HepG2 (cell line): ENCODE measurements around the gene SMC6. TPM values are rescaled to one million over a fixed set of nuclear protein-coding genes. Genes with fewer than 3 reads are reported as not detected.

Source experiments
- ATAC-seq: fragments of 200-7000 bp; cut with Tn5 transposase; 3 replicates; pipeline ENCODE4 v1.9.1; 2020; ENCODE audit warnings: mild to moderate bottlenecking, moderate library complexity
- BruUV-seq: library from RNA; stranded (reverse); fragments of 400-500 nt; replicated peaks from 2 replicates; lab custom pipeline; 2021; lab: Mats Ljungman, UMichigan
- CTCF ChIA-PET: fragments of 300-600 bp; formaldehyde crosslinking; extraction: SDS; loops from one replicate; lab custom pipeline; 2021; ENCODE audit warnings: low total read pairs, inconsistent platforms, low intra/inter-chr PET ratio; lab: Yijun Ruan, JAX
- POLR2A ChIA-PET: fragments of 350-600 bp; sonication (Branson Sonifier 250); formaldehyde crosslinking; loops from one replicate; lab custom pipeline; 2020; ENCODE audit warnings: antibody characterized with exemption, inconsistent platforms; lab: Yijun Ruan, JAX
- DNase-seq: peaks from one replicate; pipeline ENCODE4 v3.0.0-alpha.2; 2015; ENCODE audit warnings: low spot score
- FAIRE-seq: peaks from 3 replicates; lab custom pipeline; 2011; peaks lifted over from hg19 to GRCh38; lab: Jason Lieb, UNC
- H2AFZ ChIP-seq: one replicate; pipeline ENCODE4 v1.6.1; 2011; ENCODE audit warnings: low read length, inconsistent platforms
- H3K27ac ChIP-seq: fragments of 300-600 bp; 3 replicates; pipeline ENCODE4 v1.8.0; 2011; ENCODE audit warnings: mixed run types, mild to moderate bottlenecking, mixed read lengths, low read length, inconsistent platforms; ENCODE audit not compliant: insufficient read depth; ENCODE audit errors: extremely low read length
- H3K27me3 ChIP-seq, 2 experiments: fragments of 200-600 bp in 1 of 2; 2 replicates in 1 of 2; 3 replicates in 1 of 2; pipeline versions ENCODE4 v1.6.0 to v1.8.0; 2011; ENCODE audit warnings: low read length in 2 of 2, mild to moderate bottlenecking in 2 of 2, moderate library complexity in 2 of 2, inconsistent platforms in 1 of 2; ENCODE audit not compliant: insufficient read depth in 2 of 2, control insufficient read depth in 1 of 2
- H3K36me3 ChIP-seq, 2 experiments: fragments of 200-600 bp in 1 of 2; replicated peaks in 1 of 2; 2 replicates in 1 of 2; 3 replicates in 1 of 2; pipeline versions ENCODE4 v1.5.1 to v1.8.0; 2011; ENCODE audit warnings: low read length in 2 of 2, inconsistent platforms in 1 of 2; ENCODE audit not compliant: insufficient read depth in 2 of 2, control insufficient read depth in 1 of 2
- H3K4me1 ChIP-seq: 2 replicates; pipeline ENCODE4 v1.5.1; 2012; ENCODE audit warnings: low read length, inconsistent platforms; ENCODE audit not compliant: insufficient read depth
- H3K4me2 ChIP-seq: 2 replicates; pipeline ENCODE4 v1.6.0; 2011; ENCODE audit warnings: low read depth, low read length, inconsistent platforms
- H3K4me3 ChIP-seq, 3 experiments: fragments of 200-600 bp in 1 of 3; sonication (generic), shearing (Covaris generic) in 1 of 3; replicated peaks in 1 of 3; 2 replicates each; pipeline ENCODE4 v1.5.1; 2011 to 2016; ENCODE audit warnings: low read length in 3 of 3, inconsistent platforms in 2 of 3, low read depth in 2 of 3, mild to moderate bottlenecking in 2 of 3, control low read depth in 1 of 3, mixed read lengths in 1 of 3; ENCODE audit not compliant: insufficient read depth in 1 of 3
- H3K79me2 ChIP-seq: one replicate; pipeline ENCODE4 v1.6.1; 2011; ENCODE audit warnings: low read length, inconsistent platforms; ENCODE audit not compliant: insufficient read depth
- H3K9ac ChIP-seq: 2 replicates; pipeline ENCODE4 v1.6.0; 2011; ENCODE audit warnings: mild to moderate bottlenecking, low read depth, low read length, inconsistent platforms; ENCODE audit not compliant: insufficient read depth
- H3K9me3 ChIP-seq: 2 replicates; pipeline ENCODE4 v1.5.1; 2012; ENCODE audit warnings: mild to moderate bottlenecking, low read length
- H4K20me1 ChIP-seq: 2 replicates; pipeline ENCODE4 v1.6.0; 2011; ENCODE audit warnings: inconsistent platforms, mild to moderate bottlenecking, low read length, moderate library complexity; ENCODE audit not compliant: insufficient read depth
- GATAD2A ChIP-seq: IDR thresholded peaks from 2 replicates; pipeline ENCODE4 v1.6.1; 2016
- TOPORS ChIP-seq: sonication (generic); formaldehyde crosslinking; IDR thresholded peaks from 2 replicates; pipeline ENCODE4 v1.8.0; 2023; ENCODE audit warnings: mild to moderate bottlenecking, missing genetic modification reagents
- ZFP1 ChIP-seq: IDR thresholded peaks from 2 replicates; pipeline ENCODE4 v1.6.1; 2016
- ZNF234 ChIP-seq: sonication (generic); formaldehyde crosslinking; conservative IDR thresholded peaks from 2 replicates; pipeline ENCODE4 v1.5.1; 2020; ENCODE audit warnings: mild to moderate bottlenecking, missing genetic modification reagents
- ZNF484 ChIP-seq: sonication (generic); formaldehyde crosslinking; IDR thresholded peaks from 2 replicates; pipeline ENCODE4 v1.5.1; 2020; ENCODE audit warnings: mild to moderate bottlenecking, low read depth, missing genetic modification reagents, borderline replicate concordance
- ZNF878 ChIP-seq: sonication (generic); formaldehyde crosslinking; IDR thresholded peaks from 2 replicates; pipeline ENCODE4 v1.8.1; 2023; ENCODE audit warnings: mild to moderate bottlenecking, missing genetic modification reagents, moderate library complexity
- WGBS: methylation state at CpG from one replicate; pipeline ENCODE4 v1.1.6; 2017; ENCODE audit warnings: low lambda C conversion rate; 5-methylcytosine and 5-hydroxymethylcytosine counted together
- in situ Hi-C: cut with HindIII; loops from 2 replicates; pipeline ENCODE4 v1.10.0; 2017; ENCODE audit warnings: low pct_unique_long_range_greater_than_20kb; ENCODE audit not compliant: extremely low pct_ligation_motif_present
- intact Hi-C: fragments of 100-400 bp; cut with micrococcal nuclease; formaldehyde crosslinking; loops from one replicate; pipeline ENCODE4 v1.10.0; 2022; ENCODE audit not compliant: unreplicated experiment
- polyA plus RNA-seq, 8 experiments: library from polyadenylated mRNA; depleted of rRNA in 3 of 8; stranded (reverse) in 7 of 8; unstranded in 1 of 8; fragments of >200 nt; fragmentation: Illumina TruSeq in 4 of 8; extraction: Trizol in 4 of 8; gene quantifications; 2 replicates each; pipeline versions ENCODE4 v1.2.1 to v1.2.3, GENCODE V29; 2011 to 2016; ENCODE audit warnings: low read depth in 4 of 8, missing spikeins in 1 of 8, mixed read lengths in 1 of 8; ENCODE audit not compliant: insufficient read depth in 1 of 8
- total RNA-seq, 5 experiments: library from RNA; depleted of rRNA; stranded (reverse); fragments of >200 nt; fragmentation: Illumina TruSeq; extraction: Trizol; gene quantifications; 2 replicates each; pipeline ENCODE4 v1.2.3, GENCODE V29; 2016; ENCODE audit warnings: low read depth in 1 of 5
- TF ChIP-seq, protein P1 (sequence below): sonication (generic); formaldehyde crosslinking; IDR thresholded peaks from 2 replicates; pipeline ENCODE4 v1.5.0; 2020; ENCODE audit warnings: mild to moderate bottlenecking, missing genetic modification reagents, moderate library complexity

SMC6 gene
- total and polyA plus RNA-seq, 2 of the 13 experiments (the other 11 are each of a cell fraction or from before 2014, with no cell fraction given): 18.9 to 55.3 TPM

DNA sequence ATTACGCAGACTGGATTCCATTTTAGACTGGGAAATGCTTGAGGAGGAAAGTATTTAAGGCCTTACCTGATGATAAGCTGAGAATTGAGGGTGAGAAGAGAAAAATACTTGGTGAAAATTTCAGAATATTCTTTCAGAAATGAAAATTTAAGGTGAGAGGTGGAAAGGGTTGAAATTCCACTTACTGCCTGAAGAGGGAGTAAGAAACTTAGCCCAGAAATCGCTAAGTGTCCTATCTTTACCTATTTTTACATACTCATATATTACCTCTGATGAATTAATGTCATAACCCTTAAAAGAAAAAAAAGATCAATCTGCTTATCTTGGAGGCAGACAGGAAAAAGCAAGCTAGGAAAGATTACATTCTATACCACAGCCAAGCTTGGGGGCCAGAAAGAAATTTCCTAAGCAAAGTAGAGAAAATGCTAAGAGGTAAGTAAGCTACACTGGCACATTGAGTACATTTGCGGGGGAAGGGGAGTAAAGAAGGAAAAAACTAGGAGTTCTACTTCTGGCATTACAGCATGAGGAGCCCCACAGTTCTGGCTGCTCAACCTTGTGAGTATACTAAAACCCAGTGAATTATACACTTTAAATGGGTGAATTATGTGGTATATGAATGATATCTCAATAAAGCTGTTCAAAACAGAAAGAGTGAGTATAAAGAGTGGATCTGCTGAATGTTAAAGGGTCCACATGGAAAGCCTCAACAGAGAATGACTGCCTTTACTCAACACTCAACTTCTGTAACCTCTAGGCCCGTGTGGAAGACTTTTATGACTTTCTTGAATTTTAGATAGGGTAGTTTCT is 33.8 kb downstream of the SMC6 start (continued):
- TF ChIP-seq GATAD2A (CRISPR knock-in tag) (no peak), ZNF484 (CRISPR knock-in tag) (no peak)
- TF ChIP-seq, protein P1, sequence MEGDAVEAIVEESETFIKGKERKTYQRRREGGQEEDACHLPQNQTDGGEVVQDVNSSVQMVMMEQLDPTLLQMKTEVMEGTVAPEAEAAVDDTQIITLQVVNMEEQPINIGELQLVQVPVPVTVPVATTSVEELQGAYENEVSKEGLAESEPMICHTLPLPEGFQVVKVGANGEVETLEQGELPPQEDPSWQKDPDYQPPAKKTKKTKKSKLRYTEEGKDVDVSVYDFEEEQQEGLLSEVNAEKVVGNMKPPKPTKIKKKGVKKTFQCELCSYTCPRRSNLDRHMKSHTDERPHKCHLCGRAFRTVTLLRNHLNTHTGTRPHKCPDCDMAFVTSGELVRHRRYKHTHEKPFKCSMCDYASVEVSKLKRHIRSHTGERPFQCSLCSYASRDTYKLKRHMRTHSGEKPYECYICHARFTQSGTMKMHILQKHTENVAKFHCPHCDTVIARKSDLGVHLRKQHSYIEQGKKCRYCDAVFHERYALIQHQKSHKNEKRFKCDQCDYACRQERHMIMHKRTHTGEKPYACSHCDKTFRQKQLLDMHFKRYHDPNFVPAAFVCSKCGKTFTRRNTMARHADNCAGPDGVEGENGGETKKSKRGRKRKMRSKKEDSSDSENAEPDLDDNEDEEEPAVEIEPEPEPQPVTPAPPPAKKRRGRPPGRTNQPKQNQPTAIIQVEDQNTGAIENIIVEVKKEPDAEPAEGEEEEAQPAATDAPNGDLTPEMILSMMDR: peak; percentile 65

DNA sequence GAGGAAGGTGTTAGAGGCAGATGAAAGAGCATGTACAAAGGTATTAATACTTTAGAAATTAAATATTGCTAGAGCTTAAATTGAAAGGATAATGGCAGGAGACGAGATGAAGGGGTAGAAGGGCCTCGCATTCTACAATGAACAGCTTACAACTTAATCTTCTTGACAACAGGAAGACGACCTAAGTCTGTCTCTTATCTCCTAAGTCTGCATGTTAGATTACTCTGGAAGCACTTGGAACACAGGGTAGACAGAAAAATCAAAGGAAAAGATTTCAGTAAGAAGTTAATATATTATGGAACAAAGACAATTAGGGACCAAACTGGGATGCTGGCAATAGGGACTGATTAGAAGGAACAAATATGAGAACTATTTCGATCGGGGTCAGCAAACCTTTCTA is 34.9 kb downstream of the SMC6 start:
- Histone ChIP-seq H2AFZ (no peak overlapping the region), H3K9ac (no peak overlapping the region), H3K4me1 (no peaks in the 10 kb centered on the region), H3K4me3 (no peak overlapping the region), H3K4me2 (no peak overlapping the region), H3K27me3 (no peaks in the 10 kb centered on the region), H3K79me2 (no peaks in the 10 kb centered on the region), H3K36me3 (peaks cover 24 to 70% of the 10 kb centered on the region in 2 experiments), H4K20me1 (no peaks in the 10 kb centered on the region), H3K27ac (no peak overlapping the region), H3K9me3 (no peaks in the 10 kb centered on the region)
- no peak for FAIRE-seq
- TF ChIP-seq ZFP1 (CRISPR knock-in tag) (no peak), ZNF878 (CRISPR knock-in tag) (no peak), TOPORS (CRISPR knock-in tag) (no peak), ZNF234 (no peak)
- DNase-seq: no peak
- BruUV-seq: no TSS peak
- ATAC-seq: no peak
- in situ Hi-C loops (loop anchor here (10.0 kb wide), 1 partner anchor 656 kb away; no protein-coding TSS in a partner anchor), intact Hi-C loops (loop anchor here (1.0 to 5.0 kb wide), 3 partner anchors 34 to 659 kb away; partner anchors contain the start of gene SMC6)
- 98% methylated on average over 5 of the region's 5 CpGs for WGBS
- POLR2A ChIA-PET: no interaction called here
- CTCF ChIA-PET: interaction anchor here (1.7 kb wide), 1 partner anchor 111 kb away, joined by 17 read pairs; no protein-coding TSS in a partner anchor
